DOHH2 (cell line): ENCODE results near the gene VPS41.

Source experiments
- H3F3A ChIP-seq: fragments of 200-600 bp; sonication (generic), shearing (Covaris generic); 2 replicates; pipeline ENCODE4 v1.6.0; 2016; ENCODE audit warnings: antibody characterized with exemption, mild to moderate bottlenecking; ENCODE audit not compliant: control insufficient read depth, insufficient read depth
- H3K27ac ChIP-seq: fragments of 200-600 bp; sonication (generic); 2 replicates; pipeline ENCODE4 v1.5.1; 2014; ENCODE audit warnings: low read depth, mild to moderate bottlenecking, low read length, moderate library complexity
- H3K27me3 ChIP-seq: fragments of 200-600 bp; sonication (generic); 2 replicates; pipeline ENCODE4 v1.6.1; 2014; ENCODE audit warnings: mild to moderate bottlenecking, low read length, mixed read lengths; ENCODE audit not compliant: control insufficient read depth
- H3K36me3 ChIP-seq: fragments of 200-600 bp; sonication (generic); 2 replicates; pipeline ENCODE4 v1.6.1; 2014; ENCODE audit warnings: mild to moderate bottlenecking, low read length, moderate library complexity, mixed read lengths; ENCODE audit not compliant: control insufficient read depth
- H3K4me1 ChIP-seq: fragments of 200-600 bp; sonication (generic); 2 replicates; pipeline ENCODE4 v1.6.1; 2014; ENCODE audit warnings: mild to moderate bottlenecking, low read length, mixed read lengths; ENCODE audit not compliant: control insufficient read depth
- H3K4me2 ChIP-seq: fragments of 200-600 bp; sonication (generic); 2 replicates; pipeline ENCODE4 v1.6.0; 2014; ENCODE audit warnings: mild to moderate bottlenecking, low read length, moderate library complexity
- H3K4me3 ChIP-seq: fragments of 200-600 bp; sonication (generic); 2 replicates; pipeline ENCODE4 v1.5.1; 2014; ENCODE audit warnings: mild to moderate bottlenecking, low read length, mixed read lengths
- H3K79me2 ChIP-seq: fragments of 200-600 bp; sonication (generic); 2 replicates; pipeline ENCODE4 v1.6.1; 2014; ENCODE audit warnings: mild to moderate bottlenecking, low read length, mixed read lengths; ENCODE audit not compliant: control insufficient read depth
- H3K9me2 ChIP-seq: fragments of 200-600 bp; sonication (generic); replicated peaks from 2 replicates; pipeline ENCODE4 v1.6.1; 2014; ENCODE audit warnings: mild to moderate bottlenecking, low read length, mixed read lengths; ENCODE audit not compliant: control insufficient read depth
- H3K9me3 ChIP-seq: fragments of 200-600 bp; sonication (generic); 2 replicates; pipeline ENCODE4 v1.6.1; 2014; ENCODE audit warnings: antibody characterized with exemption, low read length, mixed read lengths; ENCODE audit not compliant: control insufficient read depth, insufficient read depth
- H4K20me1 ChIP-seq: fragments of 200-600 bp; sonication (generic); 2 replicates; pipeline ENCODE4 v1.6.0; 2014; ENCODE audit warnings: low read depth, mild to moderate bottlenecking, antibody characterized with exemption, low read length, moderate library complexity; ENCODE audit not compliant: control insufficient read depth, insufficient read depth
- EZH2phosphoT487 ChIP-seq: fragments of 200-600 bp; sonication (generic); IDR thresholded peaks from 2 replicates; pipeline ENCODE4 v1.6.1; 2017; ENCODE audit warnings: borderline replicate concordance, mild to moderate bottlenecking, antibody characterized with exemption, low read length, moderate library complexity, mixed read lengths
- TF ChIP-seq, protein P1 (sequence below): fragments of 200-600 bp; sonication (generic); IDR thresholded peaks from one replicate; pipeline ENCODE4 v1.5.1; 2014; ENCODE audit warnings: antibody characterized with exemption, mild to moderate bottlenecking, low read depth, low read length; ENCODE audit not compliant: poor library complexity, severe bottlenecking

The VPS41 gene

DNA sequence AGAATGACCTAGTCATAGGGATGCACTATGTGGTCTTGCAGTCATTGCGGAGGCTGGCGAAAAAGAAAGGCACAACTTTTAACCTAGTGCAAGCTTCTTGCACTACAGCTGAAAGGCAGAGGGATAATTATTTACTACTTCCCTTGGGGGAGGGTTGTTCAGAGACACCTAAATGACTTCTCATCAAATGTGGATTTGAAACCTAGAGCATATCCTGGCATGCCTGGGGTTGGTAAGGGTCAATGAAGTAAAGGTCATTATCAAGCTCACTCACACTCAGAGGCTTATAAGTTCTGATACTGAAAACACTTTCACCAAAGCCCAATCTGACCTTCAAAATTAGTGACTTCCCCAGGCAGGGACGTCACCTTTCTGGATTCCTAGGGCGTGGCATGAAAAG is 168.9 kb downstream of the VPS41 start:
- Histone ChIP-seq H3K4me3 (no peak overlapping the region), H3K9me3 (no peaks in the 10 kb centered on the region), H3K79me2 (no peaks in the 10 kb centered on the region), H3K27ac (no peak overlapping the region), H3K36me3 (peaks cover 19% of the 10 kb centered on the region), H3K27me3 (no peaks in the 10 kb centered on the region), H3K9me2 (no peaks in the 10 kb centered on the region), H3F3A (no peaks in the 10 kb centered on the region), H3K4me1 (no peaks in the 10 kb centered on the region), H3K4me2 (no peak overlapping the region), H4K20me1 (no peaks in the 10 kb centered on the region)
- TF ChIP-seq EZH2phosphoT487 = no peak
- TF ChIP-seq, protein P1, sequence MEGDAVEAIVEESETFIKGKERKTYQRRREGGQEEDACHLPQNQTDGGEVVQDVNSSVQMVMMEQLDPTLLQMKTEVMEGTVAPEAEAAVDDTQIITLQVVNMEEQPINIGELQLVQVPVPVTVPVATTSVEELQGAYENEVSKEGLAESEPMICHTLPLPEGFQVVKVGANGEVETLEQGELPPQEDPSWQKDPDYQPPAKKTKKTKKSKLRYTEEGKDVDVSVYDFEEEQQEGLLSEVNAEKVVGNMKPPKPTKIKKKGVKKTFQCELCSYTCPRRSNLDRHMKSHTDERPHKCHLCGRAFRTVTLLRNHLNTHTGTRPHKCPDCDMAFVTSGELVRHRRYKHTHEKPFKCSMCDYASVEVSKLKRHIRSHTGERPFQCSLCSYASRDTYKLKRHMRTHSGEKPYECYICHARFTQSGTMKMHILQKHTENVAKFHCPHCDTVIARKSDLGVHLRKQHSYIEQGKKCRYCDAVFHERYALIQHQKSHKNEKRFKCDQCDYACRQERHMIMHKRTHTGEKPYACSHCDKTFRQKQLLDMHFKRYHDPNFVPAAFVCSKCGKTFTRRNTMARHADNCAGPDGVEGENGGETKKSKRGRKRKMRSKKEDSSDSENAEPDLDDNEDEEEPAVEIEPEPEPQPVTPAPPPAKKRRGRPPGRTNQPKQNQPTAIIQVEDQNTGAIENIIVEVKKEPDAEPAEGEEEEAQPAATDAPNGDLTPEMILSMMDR = no peak

DNA sequence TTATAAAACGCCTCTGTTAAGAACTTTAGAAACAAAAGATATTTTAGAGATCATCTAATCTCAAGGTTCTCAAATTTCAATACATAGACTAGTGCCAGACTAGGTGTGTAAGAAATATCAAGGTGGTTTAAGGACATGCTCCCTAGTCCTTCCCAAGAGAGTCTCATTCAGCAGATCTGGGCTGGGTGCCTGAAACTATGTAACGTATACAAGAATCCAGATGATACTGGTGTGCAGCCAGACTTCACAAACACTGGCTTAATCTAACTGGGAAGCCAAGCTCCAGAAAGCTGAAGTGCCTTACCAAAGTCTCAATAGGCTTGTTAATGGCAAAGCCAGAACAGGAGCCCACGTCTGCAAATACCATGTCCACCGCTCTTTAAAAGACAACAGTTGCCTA is 172.9 kb downstream of the VPS41 start:
- TF ChIP-seq, protein P1 = no peak
- Histone ChIP-seq H3K79me2 (no peaks in the 10 kb centered on the region), H3K27me3 (no peaks in the 10 kb centered on the region), H3K36me3 (no peaks in the 10 kb centered on the region; the same call in 1 of the 2 replicates), H3K4me2 (no peak overlapping the region), H3K4me3 (no peak overlapping the region), H3K9me3 (no peaks in the 10 kb centered on the region), H3K9me2 (no peaks in the 10 kb centered on the region), H4K20me1 (no peaks in the 10 kb centered on the region), H3F3A (no peaks in the 10 kb centered on the region), H3K27ac (no peak overlapping the region), H3K4me1 (no peaks in the 10 kb centered on the region)

DNA sequence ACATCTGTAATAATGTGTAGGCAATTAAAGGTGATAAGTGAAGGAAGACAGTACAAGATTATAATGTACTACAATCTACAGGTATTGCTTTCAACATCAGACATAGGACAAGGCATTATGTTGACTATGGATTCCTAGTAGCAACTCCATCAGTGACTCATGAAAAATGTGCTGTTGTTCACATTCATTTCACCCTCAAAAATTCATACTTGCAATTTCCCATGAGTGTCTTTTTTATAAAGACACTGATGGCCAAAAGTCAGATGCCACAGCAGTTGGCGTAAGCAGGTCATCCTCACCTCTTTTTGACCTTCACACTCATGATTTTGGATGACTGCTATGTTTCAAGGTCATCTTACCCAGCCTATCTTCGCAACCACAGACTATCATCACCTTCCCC is 177.8 kb downstream of the VPS41 start:
- Histone ChIP-seq H3K4me3 (no peak overlapping the region), H3K9me2 (no peaks in the 10 kb centered on the region), H3K79me2 (no peaks in the 10 kb centered on the region), H3K4me1 (no peaks in the 10 kb centered on the region), H3K36me3 (peaks cover 3% of the 10 kb centered on the region; the same call in 1 of the 2 replicates), H3K27ac (no peak overlapping the region), H3K27me3 (no peaks in the 10 kb centered on the region), H3F3A (no peaks in the 10 kb centered on the region), H3K4me2 (no peak overlapping the region), H4K20me1 (no peaks in the 10 kb centered on the region), H3K9me3 (no peaks in the 10 kb centered on the region)
- TF ChIP-seq EZH2phosphoT487 = no peak
- TF ChIP-seq, protein P1 = no peak

DNA sequence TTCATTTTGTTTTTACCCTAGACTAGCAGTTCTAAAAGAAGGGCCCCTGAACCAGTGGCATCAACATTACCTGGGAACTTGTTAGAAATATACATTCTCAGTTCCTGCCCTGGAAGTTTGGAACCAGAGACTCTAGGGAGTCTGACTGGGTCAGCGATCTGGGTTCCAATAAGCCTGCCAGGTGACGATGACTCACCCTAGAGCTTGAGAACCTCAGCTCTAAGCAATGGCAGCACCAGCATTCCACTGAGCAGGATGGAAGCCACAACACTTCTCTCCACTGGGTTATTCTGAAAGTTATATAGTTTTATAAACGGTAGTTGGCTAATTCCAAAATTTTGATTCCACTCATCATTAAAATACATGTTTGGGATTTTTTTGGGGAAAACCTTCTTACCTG is 180.8 kb downstream of the VPS41 start:
- no peak overlapping the region for H3K4me3 ChIP-seq
- no peaks in the 10 kb centered on the region for H3F3A ChIP-seq
- no peak overlapping the region for H3K4me2 ChIP-seq
- peaks cover 6% of the 10 kb centered on the region for H3K36me3 ChIP-seq
- H3K79me2 ChIP-seq = no peaks in the 10 kb centered on the region
- no peak for TF ChIP-seq EZH2phosphoT487
- TF ChIP-seq, protein P1 = no peak
- H4K20me1 ChIP-seq = no peaks in the 10 kb centered on the region
- no peaks in the 10 kb centered on the region for H3K9me3 ChIP-seq
- H3K27ac ChIP-seq = no peak overlapping the region
- H3K9me2 ChIP-seq = no peaks in the 10 kb centered on the region
- no peaks in the 10 kb centered on the region for H3K4me1 ChIP-seq
- H3K27me3 ChIP-seq = no peaks in the 10 kb centered on the region
